WTC11 (cell line): ENCODE results near the gene CDH13. TPM values are rescaled to one million over a fixed set of nuclear protein-coding genes. Genes with fewer than 3 reads are reported as not detected.

Experiments
- ATAC-seq: fragments of 200-7000 bp; cut with Tn5 transposase; 2 replicates; pipeline ENCODE4 v1.10.0; 2021; ENCODE audit warnings: mild to moderate bottlenecking, moderate library complexity
- CTCF ChIA-PET: fragments of 300-600 bp; sonication (Branson Sonifier 250); formaldehyde crosslinking; loops from one replicate; lab custom pipeline; 2021; ENCODE audit warnings: antibody characterized with exemption; lab: Charles Lee
- POLR2A ChIA-PET: fragments of 350-600 bp; sonication (Branson Sonifier 250); formaldehyde crosslinking; loops from one replicate; lab custom pipeline; 2021; ENCODE audit warnings: antibody characterized with exemption; lab: Charles Lee
- DNase-seq: peaks from one replicate; pipeline ENCODE4 v3.0.0; 2021; ENCODE audit warnings: low spot score
- H3K27ac Mint-ChIP-seq: 2 replicates; pipeline ENCODE4 v1.8.0; 2021; ENCODE audit warnings: mixed read lengths
- H3K27me3 Mint-ChIP-seq: 2 replicates; pipeline ENCODE4 v1.8.0; 2021; ENCODE audit warnings: low read depth, mild to moderate bottlenecking, moderate library complexity, mixed read lengths
- H3K36me3 Mint-ChIP-seq: 2 replicates; pipeline ENCODE4 v1.8.0; 2021; ENCODE audit warnings: mixed read lengths
- H3K4me1 Mint-ChIP-seq: 2 replicates; pipeline ENCODE4 v1.8.0; 2022; ENCODE audit warnings: mixed read lengths
- H3K4me3 Mint-ChIP-seq: 2 replicates; pipeline ENCODE4 v1.8.0; 2021; ENCODE audit warnings: mild to moderate bottlenecking, moderate library complexity, mixed read lengths
- H3K9me3 Mint-ChIP-seq: 2 replicates; pipeline ENCODE4 v1.8.0; 2021; ENCODE audit warnings: mixed read lengths
- AR ChIP-seq: fragments of 250-450 bp; sonication (Bioruptor Pico); IDR thresholded peaks from 2 replicates; pipeline ENCODE4 v1.9.0; 2021; ENCODE audit warnings: mild to moderate bottlenecking
- CREB1 ChIP-seq: sonication (generic); formaldehyde crosslinking; IDR thresholded peaks from 2 replicates; pipeline ENCODE4 v1.8.0; 2023; ENCODE audit warnings: mild to moderate bottlenecking, missing genetic modification reagents
- ERG ChIP-seq: fragments of 250-450 bp; sonication (Bioruptor Pico); IDR thresholded peaks from 2 replicates; pipeline ENCODE4 v1.8.0; 2021; ENCODE audit warnings: mild to moderate bottlenecking
- FOXP1 ChIP-seq: sonication (generic); formaldehyde crosslinking; IDR thresholded peaks from 2 replicates; pipeline ENCODE4 v1.8.0; 2022; ENCODE audit warnings: missing genetic modification reagents, mild to moderate bottlenecking, moderate library complexity, borderline replicate concordance
- KAT7 ChIP-seq: sonication (generic); formaldehyde crosslinking; IDR thresholded peaks from 2 replicates; pipeline ENCODE4 v1.8.1; 2023; ENCODE audit warnings: missing genetic modification reagents, mild to moderate bottlenecking, borderline replicate concordance
- OVOL2 ChIP-seq: fragments of 250-450 bp; sonication (Bioruptor Pico); IDR thresholded peaks from 2 replicates; pipeline ENCODE4 v1.9.0; 2021; ENCODE audit warnings: mild to moderate bottlenecking, borderline replicate concordance
- RELA ChIP-seq: sonication (generic); formaldehyde crosslinking; IDR thresholded peaks from 2 replicates; pipeline ENCODE4 v1.8.1; 2022; ENCODE audit warnings: missing genetic modification reagents, mild to moderate bottlenecking, borderline replicate concordance
- TP53 ChIP-seq: sonication (generic); formaldehyde crosslinking; IDR thresholded peaks from 2 replicates; pipeline ENCODE4 v1.8.1; 2023; ENCODE audit warnings: mild to moderate bottlenecking, missing genetic modification reagents
- ZNF121 ChIP-seq: sonication (generic); formaldehyde crosslinking; IDR thresholded peaks from 2 replicates; pipeline ENCODE4 v1.8.0; 2023; ENCODE audit warnings: missing genetic modification reagents
- ZNF138 ChIP-seq: sonication (generic); formaldehyde crosslinking; conservative IDR thresholded peaks from 2 replicates; pipeline ENCODE4 v1.8.1; 2022; ENCODE audit warnings: mild to moderate bottlenecking, moderate library complexity, missing genetic modification reagents
- ZNF219 ChIP-seq: sonication (generic); formaldehyde crosslinking; IDR thresholded peaks from 2 replicates; pipeline ENCODE4 v1.8.0; 2023; ENCODE audit warnings: missing genetic modification reagents, mild to moderate bottlenecking, borderline replicate concordance
- ZNF263 ChIP-seq: sonication (generic); formaldehyde crosslinking; IDR thresholded peaks from 2 replicates; pipeline ENCODE4 v1.8.1; 2022; ENCODE audit warnings: low read depth, mild to moderate bottlenecking, moderate library complexity, missing genetic modification reagents
- ZNF317 ChIP-seq: sonication (generic); formaldehyde crosslinking; IDR thresholded peaks from 2 replicates; pipeline ENCODE4 v1.8.1; 2023; ENCODE audit warnings: low read depth, mild to moderate bottlenecking, moderate library complexity, missing genetic modification reagents, borderline replicate concordance
- ZNF512 ChIP-seq: sonication (generic); formaldehyde crosslinking; IDR thresholded peaks from 2 replicates; pipeline ENCODE4 v1.8.1; 2022; ENCODE audit warnings: missing genetic modification reagents, borderline replicate concordance
- ZNF532 ChIP-seq: fragments of 250-450 bp; sonication (Bioruptor Pico); IDR thresholded peaks from 2 replicates; pipeline ENCODE4 v1.9.0; 2021; ENCODE audit warnings: mild to moderate bottlenecking, borderline replicate concordance
- ZNF671 ChIP-seq: fragments of 250-450 bp; sonication (Bioruptor Pico); IDR thresholded peaks from 2 replicates; pipeline ENCODE4 v1.8.0; 2021; ENCODE audit warnings: mild to moderate bottlenecking
- total RNA-seq: library from RNA; stranded (reverse); gene quantifications from 3 replicates; pipeline ENCODE4 v1.2.3, GENCODE V29; 2021
- TF ChIP-seq, protein P1 (sequence below): sonication (generic); formaldehyde crosslinking; IDR thresholded peaks from 2 replicates; pipeline ENCODE4 v1.8.0; 2022; ENCODE audit warnings: mild to moderate bottlenecking, missing genetic modification reagents

CDH13 gene
- total RNA-seq, 1 experiment from 2014 or later: 0.81 TPM

DNA sequence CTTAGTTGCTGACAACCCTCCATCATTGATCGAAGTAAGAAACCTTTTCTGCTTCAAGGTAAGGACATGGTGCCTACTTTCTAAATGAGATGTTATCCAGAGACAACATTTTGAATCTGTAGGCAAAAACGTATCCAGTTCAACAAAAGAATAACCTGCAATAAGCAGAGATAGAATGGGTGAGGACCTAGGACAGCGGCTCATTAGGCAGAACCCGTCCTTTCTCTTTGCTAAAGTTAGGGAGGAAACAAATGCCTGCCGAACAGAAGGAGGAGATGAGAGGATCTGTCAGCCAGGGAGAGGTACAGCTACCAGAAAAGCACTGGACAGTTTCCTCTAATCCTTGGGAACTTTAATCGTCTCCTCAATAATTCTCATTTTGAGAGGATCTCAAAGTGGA is 183.3 kb downstream of the CDH13 start:
- DNase-seq: no peak
- no peaks in the 10 kb centered on the region for H3K36me3 Mint-ChIP-seq
- TF ChIP-seq ZNF219 (CRISPR knock-in tag) (no peak), FOXP1 (CRISPR knock-in tag) (no peak), ZNF138 (CRISPR knock-in tag) (no peak), ZNF532 (CRISPR knock-in tag) (no peak), AR (CRISPR knock-in tag) (no peak), TP53 (CRISPR knock-in tag) (no peak), ZNF671 (CRISPR knock-in tag) (no peak), OVOL2 (CRISPR knock-in tag) (no peak), ZNF121 (CRISPR knock-in tag) (no peak), ZNF263 (no peak), CREB1 (CRISPR knock-in tag) (no peak), ZNF512 (no peak), RELA (CRISPR knock-in tag) (no peak), KAT7 (CRISPR knock-in tag) (no peak), ZNF317 (CRISPR knock-in tag) (no peak), ERG (CRISPR knock-in tag) (no peak)
- TF ChIP-seq, protein P1, sequence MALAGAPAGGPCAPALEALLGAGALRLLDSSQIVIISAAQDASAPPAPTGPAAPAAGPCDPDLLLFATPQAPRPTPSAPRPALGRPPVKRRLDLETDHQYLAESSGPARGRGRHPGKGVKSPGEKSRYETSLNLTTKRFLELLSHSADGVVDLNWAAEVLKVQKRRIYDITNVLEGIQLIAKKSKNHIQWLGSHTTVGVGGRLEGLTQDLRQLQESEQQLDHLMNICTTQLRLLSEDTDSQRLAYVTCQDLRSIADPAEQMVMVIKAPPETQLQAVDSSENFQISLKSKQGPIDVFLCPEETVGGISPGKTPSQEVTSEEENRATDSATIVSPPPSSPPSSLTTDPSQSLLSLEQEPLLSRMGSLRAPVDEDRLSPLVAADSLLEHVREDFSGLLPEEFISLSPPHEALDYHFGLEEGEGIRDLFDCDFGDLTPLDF: no peak
- TF ChIP-seq, all 79 proteins: peak for 0
- Mint-ChIP-seq H3K9me3 (no peaks in the 10 kb centered on the region), H3K27ac (no peak overlapping the region), H3K27me3 (no peaks in the 10 kb centered on the region), H3K4me3 (no peak overlapping the region), H3K4me1 (peaks cover 3% of the 10 kb centered on the region; the same call in 1 of the 2 replicates)
- CTCF ChIA-PET: no interaction called here
- POLR2A ChIA-PET: no interaction called here
- no peak for ATAC-seq
